ENCODE results near the gene PDE6C.

- TF ChIP-seq CTCF (conservative IDR thresholded peaks at IDR 0.05 in 1 of 2, IDR thresholded peaks at IDR 0.05 in 1 of 2; ENCODE audit: extremely low read depth in 1 of 2, insufficient read depth in 1 of 2, low read depth in 1 of 2, low read length in 2 of 2) (no peak), EZH2 (IDR thresholded peaks at IDR 0.05; ENCODE audit: borderline replicate concordance, low read length) (no peak)
These were observed 1.9 kb downstream of the PDE6C start for GRCh38 chr10:93614101-93614825.

Data from mammary epithelial cell (primary cell).